SKM-1 treated with dmso at 0.1 percent for 144 hours (cell line): ENCODE measurements around the gene GALT.

Source experiments
- DNase-seq: peaks from one replicate; lab custom pipeline; 2025; ENCODE audit not compliant: unreplicated experiment; lab: John Stamatoyannopoulos, UW

GALT gene

GRCh38 chr9:34675869-34676268 is 29.4 kb downstream of the GALT start:
- no peak for DNase-seq

- no peak for DNase-seq
Measured at GRCh38 chr9:34684145-34684544, 37.7 kb downstream of the GALT start.

- no peak for DNase-seq
Measured at GRCh38 chr9:34684816-34685215, 38.3 kb downstream of the GALT start.

- no peak for DNase-seq
Measured at GRCh38 chr9:34685591-34685990, 39.1 kb downstream of the GALT start.

- no peak for DNase-seq
Measured at GRCh38 chr9:34686231-34686630, 39.8 kb downstream of the GALT start.

GRCh38 chr9:34686732-34687131 is 40.3 kb downstream of the GALT start:
- peak; percentile 3 for DNase-seq

- no peak for DNase-seq
Measured at GRCh38 chr9:34687276-34688030, 41.0 kb downstream of the GALT start.

- DNase-seq, result no peak
Measured at GRCh38 chr9:34688329-34689115, 42.0 kb downstream of the GALT start.

GRCh38 chr9:34689116-34689470 is 42.6 kb downstream of the GALT start:
- no peak for DNase-seq

GRCh38 chr9:34689512-34689911 is 43.0 kb downstream of the GALT start:
- DNase-seq, result no peak

- DNase-seq, result peak; percentile 3
Measured at GRCh38 chr9:34690983-34691935, 44.8 kb downstream of the GALT start, which contains the start of gene CCL19. CCL19 (minus strand) TSS chr9:34691276; CDS start chr9:34691139, 137 bp downstream.

- DNase-seq, result no peak
Measured at GRCh38 chr9:34691936-34692315, 45.5 kb downstream of the GALT start.

- DNase-seq, result no peak
Measured at GRCh38 chr9:34693560-34693959, 47.1 kb downstream of the GALT start.

GRCh38 chr9:34694811-34695210 is 48.3 kb downstream of the GALT start:
- DNase-seq, result no peak
